ENCODE measurements around the gene SH3BGRL3.

The SH3BGRL3 gene

DNA sequence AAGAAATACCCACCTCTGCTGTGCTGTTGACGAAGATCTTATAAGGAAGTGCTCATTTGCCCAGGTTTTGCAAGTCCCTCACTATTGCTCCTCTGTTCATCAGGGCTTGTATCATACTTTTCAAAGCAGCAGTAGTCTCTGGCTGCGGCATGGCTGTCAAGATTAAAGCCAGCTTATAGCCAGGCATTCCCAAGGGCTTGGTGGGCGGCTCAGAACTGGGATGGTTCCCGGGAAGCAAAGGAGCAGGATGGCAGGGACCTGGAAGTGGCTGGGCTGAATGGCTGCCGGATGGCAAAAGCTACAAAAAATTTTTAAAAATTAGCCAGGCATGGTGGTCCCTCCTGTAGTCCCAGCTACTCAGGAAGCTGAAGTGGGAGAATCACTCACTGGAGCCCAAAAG, 16.7 kb upstream of the SH3BGRL3 start:
- no peaks in the 10 kb centered on the region for H3K4me1 ChIP-seq (ENCODE audit: control insufficient read depth, insufficient read depth, low read length)
- peaks cover 19% of the 10 kb centered on the region for H3K36me3 ChIP-seq (ENCODE audit: control insufficient read depth, insufficient read depth, low read length)
- H3K9ac ChIP-seq (ENCODE audit: low read depth, low read length): no peak overlapping the region
- H3K4me3 ChIP-seq (ENCODE audit: low read depth, low read length): no peak overlapping the region
- H3K27me3 ChIP-seq (ENCODE audit: control insufficient read depth, insufficient read depth, low read length): no peaks in the 10 kb centered on the region
- no peaks in the 10 kb centered on the region for H3K9me3 ChIP-seq (ENCODE audit: control insufficient read depth, insufficient read depth, low read length)

GRCh38 chr1:26265405-26265804, 14.5 kb upstream of the SH3BGRL3 start:
- peaks cover 3% of the 10 kb centered on the region for H3K9me3 ChIP-seq (ENCODE audit: control insufficient read depth, insufficient read depth, low read length)
- peaks cover 26% of the 10 kb centered on the region for H3K36me3 ChIP-seq (ENCODE audit: control insufficient read depth, insufficient read depth, low read length)
- no peaks in the 10 kb centered on the region for H3K4me1 ChIP-seq (ENCODE audit: control insufficient read depth, insufficient read depth, low read length)
- no peaks in the 10 kb centered on the region for H3K27me3 ChIP-seq (ENCODE audit: control insufficient read depth, insufficient read depth, low read length)
- no peak overlapping the region for H3K9ac ChIP-seq (ENCODE audit: low read depth, low read length)
- H3K4me3 ChIP-seq (ENCODE audit: low read depth, low read length): no peak overlapping the region

DNA sequence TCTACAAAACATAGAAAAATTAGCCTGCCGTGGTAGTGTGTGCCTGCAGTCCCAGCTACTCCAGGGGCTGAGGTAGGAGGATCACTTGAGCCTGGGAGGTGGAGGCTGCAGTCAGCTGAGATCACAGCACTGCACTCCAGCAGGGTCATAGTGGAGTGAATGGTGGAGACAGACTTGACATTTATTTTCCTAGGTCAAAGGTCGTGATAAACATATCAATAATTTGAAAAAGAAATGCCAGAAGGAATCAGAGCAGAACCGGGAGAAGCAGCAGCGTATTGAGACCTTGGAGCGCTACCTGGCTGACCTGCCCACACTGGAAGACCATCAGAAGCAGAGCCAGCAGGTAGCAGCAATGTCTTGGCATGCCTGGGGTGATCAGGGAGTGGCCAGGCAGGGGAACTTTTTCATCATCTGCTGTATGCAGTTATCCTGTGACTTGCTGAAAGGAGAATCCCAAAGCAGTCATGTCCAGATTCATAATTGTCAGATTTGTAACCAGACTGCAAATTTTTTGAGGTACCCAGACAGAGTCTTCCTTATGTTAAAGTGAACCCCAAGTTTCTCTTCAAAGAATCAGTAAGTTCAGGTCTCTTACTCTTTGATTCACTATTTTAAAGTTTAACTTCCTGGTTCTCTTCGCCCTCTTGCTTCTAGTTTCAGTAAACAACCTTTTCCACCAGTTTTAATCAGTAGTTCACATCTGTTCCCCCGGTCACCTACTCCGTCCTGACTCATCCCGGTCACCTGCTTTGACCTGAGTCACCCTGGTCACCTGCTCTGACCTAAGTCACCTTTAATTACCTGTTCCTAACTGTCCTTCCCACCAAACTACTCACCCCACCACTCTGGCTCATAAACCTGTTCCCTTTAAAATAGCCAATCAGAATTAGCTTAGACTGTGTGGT, 11.3 kb upstream of the SH3BGRL3 start:
- no peak overlapping the region for H3K9ac ChIP-seq (ENCODE audit: low read depth, low read length)

DNA sequence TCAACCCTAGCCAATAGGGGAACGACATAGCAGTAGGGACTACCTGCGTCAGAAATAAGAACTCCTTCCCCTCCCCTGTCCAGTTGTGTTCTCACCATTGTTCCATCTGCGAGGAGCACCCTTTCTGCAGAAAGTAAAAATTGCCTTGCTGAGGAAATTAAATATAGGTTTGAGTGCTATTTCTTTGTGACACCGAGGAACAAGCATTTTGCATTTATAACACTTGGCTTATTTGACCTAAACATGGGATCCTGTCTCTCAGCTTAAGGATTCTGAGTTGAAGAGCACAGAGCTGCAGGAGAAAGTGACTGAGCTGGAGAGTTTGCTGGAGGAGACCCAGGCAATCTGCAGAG, 10.7 kb upstream of the SH3BGRL3 start:
- Histone ChIP-seq H3K9ac (ENCODE audit: low read depth, low read length) (no peak overlapping the region), H3K4me3 (ENCODE audit: low read depth, low read length) (no peak overlapping the region), H3K9me3 (ENCODE audit: control insufficient read depth, insufficient read depth, low read length) (peaks cover 3% of the 10 kb centered on the region), H3K27me3 (ENCODE audit: control insufficient read depth, insufficient read depth, low read length) (no peaks in the 10 kb centered on the region), H3K4me1 (ENCODE audit: control insufficient read depth, insufficient read depth, low read length) (no peaks in the 10 kb centered on the region), H3K36me3 (ENCODE audit: control insufficient read depth, insufficient read depth, low read length) (peaks cover 40% of the 10 kb centered on the region)

More for the DNA sequence above, 11.3 kb upstream of the SH3BGRL3 start:
- H3K4me3 ChIP-seq (ENCODE audit: low read depth, low read length): no peak overlapping the region
- no peaks in the 10 kb centered on the region for H3K27me3 ChIP-seq (ENCODE audit: control insufficient read depth, insufficient read depth, low read length)
- peaks cover 3% of the 10 kb centered on the region for H3K9me3 ChIP-seq (ENCODE audit: control insufficient read depth, insufficient read depth, low read length)
- H3K36me3 ChIP-seq (ENCODE audit: control insufficient read depth, insufficient read depth, low read length): peaks cover 40% of the 10 kb centered on the region
- no peaks in the 10 kb centered on the region for H3K4me1 ChIP-seq (ENCODE audit: control insufficient read depth, insufficient read depth, low read length)

- H3K9me3 ChIP-seq (ENCODE audit: control insufficient read depth, insufficient read depth, low read length): no peaks in the 10 kb centered on the region
- H3K27me3 ChIP-seq (ENCODE audit: control insufficient read depth, insufficient read depth, low read length): no peaks in the 10 kb centered on the region
- peaks cover 10% of the 10 kb centered on the region for H3K4me1 ChIP-seq (ENCODE audit: control insufficient read depth, insufficient read depth, low read length)
- H3K4me3 ChIP-seq (ENCODE audit: low read depth, low read length): no peak overlapping the region
- peaks cover 42% of the 10 kb centered on the region for H3K36me3 ChIP-seq (ENCODE audit: control insufficient read depth, insufficient read depth, low read length)
- H3K9ac ChIP-seq (ENCODE audit: low read depth, low read length): no peak overlapping the region
These were observed 5.0 kb upstream of the SH3BGRL3 start for GRCh38 chr1:26274801-26275425.

DNA sequence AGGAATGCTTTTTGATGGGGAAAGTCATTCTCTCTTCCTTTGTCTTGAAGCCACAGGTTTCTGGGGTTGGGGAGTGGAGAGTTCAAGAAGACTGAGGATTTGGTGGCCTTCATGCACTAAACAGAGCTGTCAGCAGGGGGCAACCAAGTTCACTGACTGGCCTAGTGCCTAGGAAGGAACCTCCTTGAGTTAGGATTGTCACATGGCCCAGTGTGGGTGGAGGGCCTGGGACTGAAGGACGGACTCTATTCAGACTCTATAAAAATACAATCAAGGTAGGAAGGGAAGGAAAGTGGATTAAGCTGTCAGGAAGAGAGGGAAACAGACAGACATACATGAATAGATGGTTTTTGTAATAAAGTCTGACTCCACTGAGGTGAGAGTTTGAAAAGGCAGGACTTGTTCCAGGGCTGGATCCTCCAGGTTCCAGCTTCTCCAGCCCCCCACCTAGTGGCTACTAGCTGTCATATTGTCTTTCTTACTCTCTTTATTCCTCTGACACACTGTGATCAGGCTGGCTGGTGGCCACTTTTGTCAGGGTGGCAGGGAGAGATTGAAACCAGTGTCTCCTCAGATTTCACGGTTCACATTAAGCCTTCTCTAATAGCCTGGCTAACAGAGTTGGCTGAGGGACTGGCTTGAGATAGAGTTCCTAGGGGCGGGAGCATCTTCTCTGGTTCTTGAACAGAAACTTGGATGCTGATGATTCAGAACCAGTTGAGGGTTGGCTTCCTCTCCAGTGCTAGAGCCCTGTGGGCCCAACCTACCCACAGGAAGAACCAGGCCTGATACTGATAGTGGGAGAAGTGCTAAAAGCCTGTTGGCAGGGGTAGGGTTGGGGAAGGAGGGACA, 4.1 kb upstream of the SH3BGRL3 start:
- Histone ChIP-seq H3K9me3 (ENCODE audit: control insufficient read depth, insufficient read depth, low read length) (no peaks in the 10 kb centered on the region), H3K4me3 (ENCODE audit: low read depth, low read length) (no peak overlapping the region), H3K4me1 (ENCODE audit: control insufficient read depth, insufficient read depth, low read length) (peaks cover 13% of the 10 kb centered on the region), H3K9ac (ENCODE audit: low read depth, low read length) (no peak overlapping the region), H3K36me3 (ENCODE audit: control insufficient read depth, insufficient read depth, low read length) (peaks cover 35% of the 10 kb centered on the region), H3K27me3 (ENCODE audit: control insufficient read depth, insufficient read depth, low read length) (no peaks in the 10 kb centered on the region)

DNA sequence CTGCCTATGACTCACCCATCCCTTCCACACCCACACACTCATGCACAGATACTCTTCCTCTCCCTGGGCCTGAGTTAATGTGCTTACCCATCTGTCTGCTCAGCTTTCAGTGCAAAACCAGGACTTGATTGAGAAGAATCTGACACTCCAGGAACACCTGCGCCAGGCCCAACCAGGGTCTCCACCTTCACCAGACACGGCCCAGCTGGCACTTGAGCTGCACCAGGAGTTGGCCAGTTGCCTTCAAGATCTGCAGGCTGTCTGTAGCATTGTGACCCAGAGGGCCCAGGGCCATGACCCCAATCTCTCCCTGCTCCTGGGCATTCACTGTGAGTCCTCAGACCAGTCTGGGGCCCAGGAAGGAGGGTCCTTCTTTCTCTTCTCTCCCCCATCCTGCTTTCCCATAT, 3.5 kb upstream of the SH3BGRL3 start:
- H3K4me3 ChIP-seq (ENCODE audit: low read depth, low read length): no peak overlapping the region
- H3K9me3 ChIP-seq (ENCODE audit: control insufficient read depth, insufficient read depth, low read length): no peaks in the 10 kb centered on the region
- H3K27me3 ChIP-seq (ENCODE audit: control insufficient read depth, insufficient read depth, low read length): no peaks in the 10 kb centered on the region
- H3K9ac ChIP-seq (ENCODE audit: low read depth, low read length): no peak overlapping the region
- peaks cover 30% of the 10 kb centered on the region for H3K36me3 ChIP-seq (ENCODE audit: control insufficient read depth, insufficient read depth, low read length)
- peaks cover 16% of the 10 kb centered on the region for H3K4me1 ChIP-seq (ENCODE audit: control insufficient read depth, insufficient read depth, low read length)

GRCh38 chr1:26277261-26277661, 2.6 kb upstream of the SH3BGRL3 start:
- Histone ChIP-seq H3K9me3 (ENCODE audit: control insufficient read depth, insufficient read depth, low read length) (no peaks in the 10 kb centered on the region), H3K4me1 (ENCODE audit: control insufficient read depth, insufficient read depth, low read length) (peaks cover 20% of the 10 kb centered on the region), H3K36me3 (ENCODE audit: control insufficient read depth, insufficient read depth, low read length) (peaks cover 30% of the 10 kb centered on the region), H3K4me3 (ENCODE audit: low read depth, low read length) (no peak overlapping the region), H3K9ac (ENCODE audit: low read depth, low read length) (no peak overlapping the region), H3K27me3 (ENCODE audit: control insufficient read depth, insufficient read depth, low read length) (no peaks in the 10 kb centered on the region)

DNA sequence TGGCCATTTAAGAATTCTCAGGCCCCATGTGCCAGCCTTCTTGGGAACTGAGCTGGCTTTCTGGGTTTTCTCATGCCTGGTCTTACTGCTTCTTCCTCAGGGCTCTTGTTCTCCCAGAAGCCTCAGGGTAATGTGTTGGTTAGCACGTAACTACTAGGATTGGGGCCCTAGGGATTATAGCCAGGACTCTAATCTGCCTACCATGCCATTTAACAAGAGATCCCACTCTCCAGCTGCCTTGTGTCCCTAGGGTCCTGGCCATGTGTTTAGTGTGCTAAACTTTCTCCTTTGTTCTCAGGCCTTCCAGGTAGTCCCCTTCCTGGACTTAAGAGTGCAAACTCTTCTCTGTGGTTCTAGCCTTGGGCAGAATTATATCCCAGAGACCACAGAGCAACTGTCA, 2.2 kb upstream of the SH3BGRL3 start:
- peaks cover 29% of the 10 kb centered on the region for H3K36me3 ChIP-seq (ENCODE audit: control insufficient read depth, insufficient read depth, low read length)
- H3K4me3 ChIP-seq (ENCODE audit: low read depth, low read length): no peak overlapping the region
- no peak overlapping the region for H3K9ac ChIP-seq (ENCODE audit: low read depth, low read length)
- H3K27me3 ChIP-seq (ENCODE audit: control insufficient read depth, insufficient read depth, low read length): no peaks in the 10 kb centered on the region
- H3K9me3 ChIP-seq (ENCODE audit: control insufficient read depth, insufficient read depth, low read length): no peaks in the 10 kb centered on the region
- peaks cover 23% of the 10 kb centered on the region for H3K4me1 ChIP-seq (ENCODE audit: control insufficient read depth, insufficient read depth, low read length)

GRCh38 chr1:26278303-26278702, 1.6 kb upstream of the SH3BGRL3 start:
- Histone ChIP-seq H3K9me3 (ENCODE audit: control insufficient read depth, insufficient read depth, low read length) (no peaks in the 10 kb centered on the region), H3K4me1 (ENCODE audit: control insufficient read depth, insufficient read depth, low read length) (peaks cover 24% of the 10 kb centered on the region), H3K4me3 (ENCODE audit: low read depth, low read length) (no peak overlapping the region), H3K9ac (ENCODE audit: low read depth, low read length) (no peak overlapping the region), H3K36me3 (ENCODE audit: control insufficient read depth, insufficient read depth, low read length) (peaks cover 23% of the 10 kb centered on the region), H3K27me3 (ENCODE audit: control insufficient read depth, insufficient read depth, low read length) (no peaks in the 10 kb centered on the region)

DNA sequence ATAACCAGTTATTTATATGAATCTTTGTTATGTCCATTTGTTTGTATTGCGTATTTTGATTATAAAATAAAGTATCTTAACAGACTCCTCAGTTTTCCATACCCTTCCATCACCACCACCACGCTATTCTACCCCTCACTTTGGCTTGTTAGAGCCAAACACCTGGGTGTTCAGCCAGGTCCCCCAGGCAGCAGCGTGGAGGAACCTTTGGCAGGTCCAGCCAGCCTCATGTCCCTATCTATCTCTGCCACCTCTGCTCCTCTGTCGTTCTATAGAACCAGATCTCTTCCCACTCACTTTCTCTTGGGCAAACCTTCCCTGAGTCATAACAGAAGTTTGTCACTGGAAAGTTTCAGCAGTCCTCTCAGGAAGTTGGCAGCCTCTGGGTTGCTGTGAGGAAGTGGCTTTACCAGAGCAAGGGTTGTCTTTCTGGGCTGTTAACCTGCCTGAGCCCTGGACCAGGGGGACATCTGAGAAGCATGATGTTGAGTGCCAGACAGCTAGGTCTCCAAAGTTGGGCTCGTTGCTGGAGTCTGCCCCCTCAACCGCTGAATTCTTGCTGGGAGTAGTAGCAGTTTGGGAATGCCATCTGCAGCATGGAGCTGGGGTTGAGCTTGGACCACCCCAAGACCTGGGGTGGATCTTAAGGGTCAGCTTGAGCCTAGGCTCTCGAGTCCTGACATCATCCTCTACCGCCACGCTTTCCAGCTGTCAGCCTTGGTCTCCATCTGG, 996 bp upstream of the SH3BGRL3 start:
- peaks cover 24% of the 10 kb centered on the region for H3K4me1 ChIP-seq (ENCODE audit: control insufficient read depth, insufficient read depth, low read length)
- H3K36me3 ChIP-seq (ENCODE audit: control insufficient read depth, insufficient read depth, low read length): peaks cover 23% of the 10 kb centered on the region
- H3K9me3 ChIP-seq (ENCODE audit: control insufficient read depth, insufficient read depth, low read length): no peaks in the 10 kb centered on the region
- H3K4me3 ChIP-seq (ENCODE audit: low read depth, low read length): peak overlapping the region; percentile 77
- no peaks in the 10 kb centered on the region for H3K27me3 ChIP-seq (ENCODE audit: control insufficient read depth, insufficient read depth, low read length)
- H3K9ac ChIP-seq (ENCODE audit: low read depth, low read length): no peak overlapping the region
